Right lobe of liver (tissue), 6 donors: Measurements from ENCODE around the gene OR7A5. TPM values are rescaled to one million over a fixed set of nuclear protein-coding genes. Genes with fewer than 3 reads are reported as not detected.

Experiments
- ATAC-seq, 4 donors: fragments of 200-7000 bp; cut with Tn5 transposase; one replicate each; pipeline ENCODE4 v1.9.1; 2020; ENCODE audit warnings: mild to moderate bottlenecking in 4 of 4, moderate library complexity in 4 of 4
- DNase-seq, 3 donors: peaks; one replicate each; pipeline ENCODE4 v3.0.0-alpha.2; 2020
- H3K27ac ChIP-seq, 3 donors: fragments of 200-600 bp; one replicate each; pipeline ENCODE4 v1.8.0; 2022
- H3K27me3 ChIP-seq, 2 donors: fragments of 200-600 bp; one replicate each; pipeline ENCODE4 v1.8.0; 2022
- H3K36me3 ChIP-seq, 4 donors: fragments of 200-600 bp; sonication (generic) in 1 of 4; one replicate each; pipeline versions ENCODE4 v1.5.1 to v1.8.0; 2017 to 2022; ENCODE audit warnings: control low read depth in 1 of 4
- H3K4me1 ChIP-seq, 4 donors: fragments of 200-600 bp; sonication (generic) in 1 of 4; one replicate each; pipeline versions ENCODE4 v1.5.1 to v1.8.0; 2017 to 2022; ENCODE audit warnings: control low read depth in 1 of 4
- H3K4me3 ChIP-seq, 3 donors: fragments of 200-600 bp; one replicate each; pipeline ENCODE4 v1.8.0; 2022
- H3K9me3 ChIP-seq, 4 donors: fragments of 200-600 bp; sonication (generic) in 1 of 4; one replicate each; pipeline versions ENCODE4 v1.5.1 to v1.8.0; 2017 to 2022; ENCODE audit warnings: control low read depth in 1 of 4
- POLR2A ChIP-seq: fragments of 450-650 bp; IDR thresholded peaks from one replicate; pipeline ENCODE4 v1.6.1; 2017; ENCODE audit warnings: antibody characterized with exemption, mild to moderate bottlenecking
- WGBS: methylation state at CpG from one replicate; pipeline ENCODE4 v1.1.6; 2018; ENCODE audit warnings: low coverage, low lambda C conversion rate; ENCODE audit not compliant: insufficient coverage; ENCODE audit errors: missing lambda C conversion rate; 5-methylcytosine and 5-hydroxymethylcytosine counted together
- intact Hi-C, 2 donors: fragments of 100-400 bp; cut with DNase I; formaldehyde crosslinking; loops; one replicate each; pipeline versions ENCODE4 v1.11.2 to v1.14.1; 2022
- total RNA-seq, 6 experiments: library from RNA; depleted of rRNA in 2 of 6; stranded (reverse); fragments of >200 nt in 2 of 6; fragmentation: NEBNext Ultra II Directional in 3 of 6; extraction: Animal tissue kit (Norgen Biotek cat#: 25700) in 3 of 6; gene quantifications; one replicate each; pipeline versions ENCODE4 v1.1.0 to v1.2.4, GENCODE V29; 2016 to 2023
- TF ChIP-seq, protein P1 (sequence below), 4 donors: fragments of 200-600 bp in 3 of 4; fragments of 450-650 bp in 1 of 4; IDR thresholded peaks; one replicate each; pipeline versions ENCODE4 v1.5.1 to v1.8.0; 2016 to 2022; ENCODE audit warnings: antibody characterized with exemption in 4 of 4, mild to moderate bottlenecking in 2 of 4
- donor health status: DM: no; HTN: yes; CAD: no.
- donor health status: DM: no; HTN: no; CAD: no.
- donor health status: DM: no; HTN: no; CAD: no.
- donor health status: DM: no; HTN: yes; CAD: no.
- donor health status: DM: no; HTN: yes; CAD: no.

Gene OR7A5
- total RNA-seq, 6 experiments from 2014 or later = not detected

- no peaks in the 10 kb centered on the region for H3K4me1 ChIP-seq
- H3K27me3 ChIP-seq = no peaks in the 10 kb centered on the region
- no peak overlapping the region for H3K4me3 ChIP-seq
- no peak for ATAC-seq
- intact Hi-C loops = no loop called here
- TF ChIP-seq POLR2A = no peak
- TF ChIP-seq, protein P1, sequence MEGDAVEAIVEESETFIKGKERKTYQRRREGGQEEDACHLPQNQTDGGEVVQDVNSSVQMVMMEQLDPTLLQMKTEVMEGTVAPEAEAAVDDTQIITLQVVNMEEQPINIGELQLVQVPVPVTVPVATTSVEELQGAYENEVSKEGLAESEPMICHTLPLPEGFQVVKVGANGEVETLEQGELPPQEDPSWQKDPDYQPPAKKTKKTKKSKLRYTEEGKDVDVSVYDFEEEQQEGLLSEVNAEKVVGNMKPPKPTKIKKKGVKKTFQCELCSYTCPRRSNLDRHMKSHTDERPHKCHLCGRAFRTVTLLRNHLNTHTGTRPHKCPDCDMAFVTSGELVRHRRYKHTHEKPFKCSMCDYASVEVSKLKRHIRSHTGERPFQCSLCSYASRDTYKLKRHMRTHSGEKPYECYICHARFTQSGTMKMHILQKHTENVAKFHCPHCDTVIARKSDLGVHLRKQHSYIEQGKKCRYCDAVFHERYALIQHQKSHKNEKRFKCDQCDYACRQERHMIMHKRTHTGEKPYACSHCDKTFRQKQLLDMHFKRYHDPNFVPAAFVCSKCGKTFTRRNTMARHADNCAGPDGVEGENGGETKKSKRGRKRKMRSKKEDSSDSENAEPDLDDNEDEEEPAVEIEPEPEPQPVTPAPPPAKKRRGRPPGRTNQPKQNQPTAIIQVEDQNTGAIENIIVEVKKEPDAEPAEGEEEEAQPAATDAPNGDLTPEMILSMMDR (IDR thresholded peaks at IDR 0.05) = no peak
- no peaks in the 10 kb centered on the region for H3K36me3 ChIP-seq
- no peak overlapping the region for H3K27ac ChIP-seq
- DNase-seq = no peak
- 41% methylated on average over 6 of the region's 6 CpGs for WGBS
- no peaks in the 10 kb centered on the region for H3K9me3 ChIP-seq
These were observed 8.6 kb upstream of the OR7A5 start for GRCh38 chr19:14843578-14843977.

GRCh38 chr19:14843169-14843568 is 8.2 kb upstream of the OR7A5 start:
- DNase-seq (no peak), ATAC-seq (no peak)
- Histone ChIP-seq H3K9me3 (no peaks in the 10 kb centered on the region), H3K36me3 (no peaks in the 10 kb centered on the region), H3K4me3 (no peak overlapping the region), H3K27ac (no peak overlapping the region), H3K27me3 (no peaks in the 10 kb centered on the region), H3K4me1 (no peaks in the 10 kb centered on the region)
- TF ChIP-seq POLR2A = no peak
- TF ChIP-seq, protein P1 (IDR thresholded peaks at IDR 0.05) = no peak
- intact Hi-C loops = no loop called here
- WGBS = 9% methylated on average over 1 of the region's 2 CpGs

GRCh38 chr19:14840206-14840605 is 5.2 kb upstream of the OR7A5 start:
- H3K27ac ChIP-seq = no peak overlapping the region
- ATAC-seq (no peak), DNase-seq (no peak)
- no peaks in the 10 kb centered on the region for H3K36me3 ChIP-seq
- no peak for TF ChIP-seq POLR2A
- TF ChIP-seq, protein P1 (IDR thresholded peaks at IDR 0.05) = no peak
- no peaks in the 10 kb centered on the region for H3K27me3 ChIP-seq
- H3K9me3 ChIP-seq = no peaks in the 10 kb centered on the region
- no peaks in the 10 kb centered on the region for H3K4me1 ChIP-seq
- intact Hi-C loops = no loop called here
- no peak overlapping the region for H3K4me3 ChIP-seq
- 6% methylated on average over 1 of the region's 1 CpG for WGBS

- DNase-seq (no peak), ATAC-seq (no peak)
- intact Hi-C loops = no loop called here
- Histone ChIP-seq H3K4me1 (no peaks in the 10 kb centered on the region), H3K27me3 (no peaks in the 10 kb centered on the region), H3K4me3 (no peak overlapping the region), H3K27ac (no peak overlapping the region), H3K36me3 (no peaks in the 10 kb centered on the region), H3K9me3 (no peaks in the 10 kb centered on the region)
- WGBS = 24% methylated on average over 4 of the region's 4 CpGs
- TF ChIP-seq POLR2A = no peak
- TF ChIP-seq, protein P1 (IDR thresholded peaks at IDR 0.05) = no peak
These were observed 2.4 kb upstream of the OR7A5 start for GRCh38 chr19:14837391-14837790.

- 34% methylated on average over 4 of the region's 4 CpGs for WGBS
- H3K27ac ChIP-seq = no peak overlapping the region
- ATAC-seq (no peak), DNase-seq (no peak)
- H3K9me3 ChIP-seq = no peaks in the 10 kb centered on the region
- intact Hi-C loops = no loop called here
- H3K27me3 ChIP-seq = no peaks in the 10 kb centered on the region
- no peak overlapping the region for H3K4me3 ChIP-seq
- H3K4me1 ChIP-seq = no peaks in the 10 kb centered on the region
- TF ChIP-seq, protein P1 (IDR thresholded peaks at IDR 0.05) = no peak
- TF ChIP-seq POLR2A = no peak
- H3K36me3 ChIP-seq = no peaks in the 10 kb centered on the region
These were observed 4.3 kb downstream of the OR7A5 start for GRCh38 chr19:14830702-14831101.
